Ishikawa (cell line): ENCODE measurements around the gene LHCGR.

Experiments
- CEBPB ChIP-seq: IDR thresholded peaks from 2 replicates; pipeline ENCODE4 v1.6.1; 2012
- CREB1 ChIP-seq: IDR thresholded peaks from 2 replicates; pipeline ENCODE4 v1.6.1; 2012; ENCODE audit warnings: low read depth
- EGR1 ChIP-seq: IDR thresholded peaks from 2 replicates; pipeline ENCODE4 v1.6.1; 2012
- EP300 ChIP-seq: IDR thresholded peaks from 2 replicates; pipeline ENCODE4 v1.6.1; 2012; ENCODE audit warnings: borderline replicate concordance
- FOXM1 ChIP-seq: IDR thresholded peaks from 2 replicates; pipeline ENCODE4 v1.6.1; 2012; ENCODE audit warnings: low read depth, borderline replicate concordance
- NFIC ChIP-seq: IDR thresholded peaks from 2 replicates; pipeline ENCODE4 v1.6.1; 2012
- RAD21 ChIP-seq: IDR thresholded peaks from 2 replicates; pipeline ENCODE4 v1.6.1; 2012; ENCODE audit warnings: low read depth
- TAF1 ChIP-seq: IDR thresholded peaks from 2 replicates; pipeline ENCODE4 v1.6.1; 2012; ENCODE audit warnings: low read depth, mild to moderate bottlenecking
- TCF12 ChIP-seq: IDR thresholded peaks from 2 replicates; pipeline ENCODE4 v1.6.1; 2012; ENCODE audit warnings: low read depth
- TEAD4 ChIP-seq: IDR thresholded peaks from 2 replicates; pipeline ENCODE4 v1.6.1; 2012
- YY1 ChIP-seq: IDR thresholded peaks from 2 replicates; pipeline ENCODE4 v1.6.1; 2012; ENCODE audit warnings: low read depth
- ZBTB7A ChIP-seq: IDR thresholded peaks from 2 replicates; pipeline ENCODE4 v1.6.1; 2012; ENCODE audit warnings: low read depth
- TF ChIP-seq, protein P1 (sequence below): IDR thresholded peaks from 2 replicates; pipeline ENCODE4 v1.6.1; 2012; ENCODE audit warnings: low read depth, mild to moderate bottlenecking
- TF ChIP-seq, protein P2 (sequence below): IDR thresholded peaks from 2 replicates; pipeline ENCODE4 v1.6.1; 2012
- TF ChIP-seq, protein P3 (sequence below): IDR thresholded peaks from 2 replicates; pipeline ENCODE4 v1.6.1; 2012

Gene LHCGR

GRCh38 chr2:48685126-48685525 lies 70.4 kb downstream of the LHCGR start:
- TF ChIP-seq CEBPB: no peak
- TF ChIP-seq, protein P1, sequence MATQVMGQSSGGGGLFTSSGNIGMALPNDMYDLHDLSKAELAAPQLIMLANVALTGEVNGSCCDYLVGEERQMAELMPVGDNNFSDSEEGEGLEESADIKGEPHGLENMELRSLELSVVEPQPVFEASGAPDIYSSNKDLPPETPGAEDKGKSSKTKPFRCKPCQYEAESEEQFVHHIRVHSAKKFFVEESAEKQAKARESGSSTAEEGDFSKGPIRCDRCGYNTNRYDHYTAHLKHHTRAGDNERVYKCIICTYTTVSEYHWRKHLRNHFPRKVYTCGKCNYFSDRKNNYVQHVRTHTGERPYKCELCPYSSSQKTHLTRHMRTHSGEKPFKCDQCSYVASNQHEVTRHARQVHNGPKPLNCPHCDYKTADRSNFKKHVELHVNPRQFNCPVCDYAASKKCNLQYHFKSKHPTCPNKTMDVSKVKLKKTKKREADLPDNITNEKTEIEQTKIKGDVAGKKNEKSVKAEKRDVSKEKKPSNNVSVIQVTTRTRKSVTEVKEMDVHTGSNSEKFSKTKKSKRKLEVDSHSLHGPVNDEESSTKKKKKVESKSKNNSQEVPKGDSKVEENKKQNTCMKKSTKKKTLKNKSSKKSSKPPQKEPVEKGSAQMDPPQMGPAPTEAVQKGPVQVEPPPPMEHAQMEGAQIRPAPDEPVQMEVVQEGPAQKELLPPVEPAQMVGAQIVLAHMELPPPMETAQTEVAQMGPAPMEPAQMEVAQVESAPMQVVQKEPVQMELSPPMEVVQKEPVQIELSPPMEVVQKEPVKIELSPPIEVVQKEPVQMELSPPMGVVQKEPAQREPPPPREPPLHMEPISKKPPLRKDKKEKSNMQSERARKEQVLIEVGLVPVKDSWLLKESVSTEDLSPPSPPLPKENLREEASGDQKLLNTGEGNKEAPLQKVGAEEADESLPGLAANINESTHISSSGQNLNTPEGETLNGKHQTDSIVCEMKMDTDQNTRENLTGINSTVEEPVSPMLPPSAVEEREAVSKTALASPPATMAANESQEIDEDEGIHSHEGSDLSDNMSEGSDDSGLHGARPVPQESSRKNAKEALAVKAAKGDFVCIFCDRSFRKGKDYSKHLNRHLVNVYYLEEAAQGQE: no peak
- no peak for TF ChIP-seq RAD21
- no peak for TF ChIP-seq TAF1
- no peak for TF ChIP-seq FOXM1
- TF ChIP-seq TEAD4: no peak
- TF ChIP-seq ZBTB7A: no peak
- TF ChIP-seq, protein P2, sequence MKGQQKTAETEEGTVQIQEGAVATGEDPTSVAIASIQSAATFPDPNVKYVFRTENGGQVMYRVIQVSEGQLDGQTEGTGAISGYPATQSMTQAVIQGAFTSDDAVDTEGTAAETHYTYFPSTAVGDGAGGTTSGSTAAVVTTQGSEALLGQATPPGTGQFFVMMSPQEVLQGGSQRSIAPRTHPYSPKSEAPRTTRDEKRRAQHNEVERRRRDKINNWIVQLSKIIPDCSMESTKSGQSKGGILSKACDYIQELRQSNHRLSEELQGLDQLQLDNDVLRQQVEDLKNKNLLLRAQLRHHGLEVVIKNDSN: no peak
- TF ChIP-seq CREB1: no peak
- TF ChIP-seq NFIC: no peak
- TF ChIP-seq EP300: no peak
- no peak for TF ChIP-seq EGR1
- TF ChIP-seq YY1: no peak

DNA sequence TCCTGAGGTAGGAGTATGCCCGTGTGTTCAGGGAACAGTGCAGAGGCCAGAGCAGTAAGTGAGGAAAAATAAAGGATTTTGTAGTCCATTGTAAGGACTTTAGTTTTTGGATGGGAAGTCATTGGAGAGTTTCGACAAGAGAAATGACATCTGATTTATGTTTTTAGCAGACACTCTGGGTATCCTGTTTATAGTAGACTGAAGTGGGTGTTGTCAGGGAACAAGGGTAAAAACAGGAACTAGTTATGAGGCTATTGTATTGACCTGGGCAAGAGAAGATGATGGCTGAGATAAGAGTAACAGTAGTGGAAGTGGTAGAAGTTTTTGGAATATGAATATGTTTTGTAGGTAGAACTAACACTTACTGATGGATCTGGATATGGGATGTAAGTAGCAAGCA lies 78.1 kb downstream of the LHCGR start:
- TF ChIP-seq, protein P1: no peak

- TF ChIP-seq FOXM1 (no peak), NFIC (no peak), EGR1 (no peak), EP300 (no peak), CREB1 (no peak), ZBTB7A (no peak), TAF1 (no peak), CEBPB (no peak), YY1 (no peak)
- TF ChIP-seq, protein P1: no peak
Measured at GRCh38 chr2:48674933-48675332, 80.6 kb downstream of the LHCGR start.

GRCh38 chr2:48673581-48673980 lies 81.9 kb downstream of the LHCGR start:
- TF ChIP-seq YY1 (no peak), NFIC (no peak), EGR1 (no peak), TCF12 (no peak), TAF1 (no peak)

DNA sequence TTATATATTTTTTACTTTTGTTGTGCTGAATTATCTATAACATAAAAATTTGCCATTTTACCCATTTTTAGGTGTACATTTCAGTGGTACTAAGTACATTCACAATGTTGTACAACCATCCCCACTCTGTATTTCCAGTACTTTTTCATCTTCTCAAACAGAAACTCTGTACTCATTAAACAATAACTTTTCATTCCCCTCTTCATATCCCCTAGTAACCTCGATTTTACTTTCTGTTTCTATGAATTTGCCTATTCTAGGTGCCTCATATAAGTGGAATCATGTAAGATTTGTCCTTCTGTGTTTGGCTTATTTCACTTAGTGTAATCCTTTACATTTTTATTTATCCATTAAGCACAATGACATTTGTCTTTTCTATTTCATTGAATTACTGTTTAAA lies 86.5 kb downstream of the LHCGR start:
- TF ChIP-seq EP300: no peak
- no peak for TF ChIP-seq FOXM1
- TF ChIP-seq EGR1: no peak
- TF ChIP-seq NFIC: no peak
- no peak for TF ChIP-seq TAF1
- no peak for TF ChIP-seq YY1
- TF ChIP-seq, protein P1: no peak
- TF ChIP-seq, protein P2: no peak
- no peak for TF ChIP-seq CEBPB
- no peak for TF ChIP-seq ZBTB7A
- TF ChIP-seq TEAD4: no peak
- TF ChIP-seq CREB1: no peak
- TF ChIP-seq, protein P3, sequence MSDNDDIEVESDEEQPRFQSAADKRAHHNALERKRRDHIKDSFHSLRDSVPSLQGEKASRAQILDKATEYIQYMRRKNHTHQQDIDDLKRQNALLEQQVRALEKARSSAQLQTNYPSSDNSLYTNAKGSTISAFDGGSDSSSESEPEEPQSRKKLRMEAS: no peak
- TF ChIP-seq TCF12: no peak
- no peak for TF ChIP-seq RAD21
